Measurements from ENCODE around the gene IL15. TPM values are rescaled to one million over a fixed set of nuclear protein-coding genes. Genes with fewer than 3 reads are reported as not detected.

The IL15 gene
- total RNA-seq, 4 donors from 2014 or later = 0.91 to 5.9 (median 2.6) TPM

DNA sequence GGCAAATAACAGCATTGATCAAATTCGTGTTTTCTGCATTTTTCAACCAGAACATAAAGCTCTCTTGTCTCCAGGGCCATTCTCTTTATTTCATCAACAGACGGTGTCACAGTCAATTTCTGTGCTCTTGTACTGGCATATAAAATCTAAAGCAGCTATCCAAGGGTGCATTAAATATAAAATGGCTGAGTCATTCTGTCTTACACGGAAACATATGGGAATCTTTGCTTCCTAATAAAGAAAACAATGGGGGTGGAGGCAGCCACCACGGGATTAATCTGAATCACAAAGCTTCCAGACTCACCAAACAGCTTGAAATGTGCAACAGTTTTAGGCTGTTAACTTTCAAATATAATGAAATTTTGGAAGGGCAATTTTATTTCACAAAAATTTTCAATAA is 132.6 kb downstream of the IL15 start:
- Histone ChIP-seq H3K27me3 (no peaks in the 10 kb centered on the region), H3K27ac (no peak overlapping the region), H3K9me3 (no peaks in the 10 kb centered on the region), H3K36me3 (no peaks in the 10 kb centered on the region), H3K4me1 (peaks cover 0 to 8% (median 0%) of the 10 kb centered on the region in 3 donors), H3K4me3 (no peak overlapping the region)
- TF ChIP-seq POLR2A (IDR thresholded peaks at IDR 0.05) = no peak
- TF ChIP-seq, protein P1, sequence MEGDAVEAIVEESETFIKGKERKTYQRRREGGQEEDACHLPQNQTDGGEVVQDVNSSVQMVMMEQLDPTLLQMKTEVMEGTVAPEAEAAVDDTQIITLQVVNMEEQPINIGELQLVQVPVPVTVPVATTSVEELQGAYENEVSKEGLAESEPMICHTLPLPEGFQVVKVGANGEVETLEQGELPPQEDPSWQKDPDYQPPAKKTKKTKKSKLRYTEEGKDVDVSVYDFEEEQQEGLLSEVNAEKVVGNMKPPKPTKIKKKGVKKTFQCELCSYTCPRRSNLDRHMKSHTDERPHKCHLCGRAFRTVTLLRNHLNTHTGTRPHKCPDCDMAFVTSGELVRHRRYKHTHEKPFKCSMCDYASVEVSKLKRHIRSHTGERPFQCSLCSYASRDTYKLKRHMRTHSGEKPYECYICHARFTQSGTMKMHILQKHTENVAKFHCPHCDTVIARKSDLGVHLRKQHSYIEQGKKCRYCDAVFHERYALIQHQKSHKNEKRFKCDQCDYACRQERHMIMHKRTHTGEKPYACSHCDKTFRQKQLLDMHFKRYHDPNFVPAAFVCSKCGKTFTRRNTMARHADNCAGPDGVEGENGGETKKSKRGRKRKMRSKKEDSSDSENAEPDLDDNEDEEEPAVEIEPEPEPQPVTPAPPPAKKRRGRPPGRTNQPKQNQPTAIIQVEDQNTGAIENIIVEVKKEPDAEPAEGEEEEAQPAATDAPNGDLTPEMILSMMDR (IDR thresholded peaks at IDR 0.05) = no peak
- WGBS, 2 donors = 25 to 35% methylated on average over 4 of the region's 4 CpGs
- DNase-seq = no peak
- intact Hi-C loops (cut with DNase I) = no loop called here

DNA sequence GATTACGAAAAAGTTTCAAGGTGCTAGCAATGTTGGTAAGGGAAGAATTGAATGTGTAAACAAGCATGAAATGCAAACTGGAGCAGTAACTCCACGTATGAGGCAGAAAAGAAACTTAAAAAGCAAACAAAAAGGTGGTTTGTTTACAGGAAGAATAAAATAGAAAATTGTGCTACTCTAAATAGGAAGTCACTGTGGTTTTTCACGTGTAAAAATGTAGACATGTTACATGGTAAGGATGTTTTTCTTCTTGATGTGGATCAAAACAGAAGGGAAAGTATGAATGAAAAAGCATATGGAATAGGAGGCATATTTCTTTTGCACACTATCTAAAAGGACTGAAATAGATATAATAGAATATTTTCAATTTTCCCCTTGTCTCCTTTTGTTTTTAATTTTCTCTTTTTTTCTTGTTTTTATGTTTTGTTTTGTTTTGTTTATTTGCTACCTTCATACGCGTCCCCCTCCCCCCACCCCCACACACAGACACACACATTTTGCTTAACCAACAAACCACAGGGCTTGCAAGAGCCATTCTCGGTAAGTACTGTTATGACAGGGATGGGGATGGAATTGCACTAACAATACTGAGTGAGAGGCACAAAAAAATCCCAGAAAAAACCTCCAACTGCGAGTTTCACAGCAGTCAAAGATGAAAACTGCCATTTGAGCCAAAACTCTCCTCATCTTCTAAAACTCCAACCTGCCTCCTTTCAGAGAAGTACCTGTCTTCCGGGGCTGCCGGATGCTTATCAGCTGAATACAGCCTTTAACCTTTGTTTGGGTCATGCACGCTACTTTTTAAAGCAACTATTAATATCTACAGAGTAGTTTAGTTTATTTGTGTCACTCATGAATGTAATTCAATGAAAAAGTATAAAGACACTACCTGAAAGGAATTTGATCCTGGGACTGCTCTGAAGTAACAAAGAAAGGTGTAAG is 135.8 kb downstream of the IL15 start:
- intact Hi-C loops (cut with DNase I) = no loop called here
- TF ChIP-seq, protein P1 (IDR thresholded peaks at IDR 0.05) = no peak
- no peak for TF ChIP-seq POLR2A (IDR thresholded peaks at IDR 0.05)
- Histone ChIP-seq H3K4me3 (no peak overlapping the region), H3K27me3 (no peaks in the 10 kb centered on the region), H3K4me1 (peaks cover 0 to 8% (median 0%) of the 10 kb centered on the region in 3 donors), H3K9me3 (no peaks in the 10 kb centered on the region), H3K27ac (no peak overlapping the region), H3K36me3 (no peaks in the 10 kb centered on the region)
- 45 to 55% methylated on average over 10 of the region's 10 CpGs for WGBS, 2 donors
- DNase-seq = no peak

DNA sequence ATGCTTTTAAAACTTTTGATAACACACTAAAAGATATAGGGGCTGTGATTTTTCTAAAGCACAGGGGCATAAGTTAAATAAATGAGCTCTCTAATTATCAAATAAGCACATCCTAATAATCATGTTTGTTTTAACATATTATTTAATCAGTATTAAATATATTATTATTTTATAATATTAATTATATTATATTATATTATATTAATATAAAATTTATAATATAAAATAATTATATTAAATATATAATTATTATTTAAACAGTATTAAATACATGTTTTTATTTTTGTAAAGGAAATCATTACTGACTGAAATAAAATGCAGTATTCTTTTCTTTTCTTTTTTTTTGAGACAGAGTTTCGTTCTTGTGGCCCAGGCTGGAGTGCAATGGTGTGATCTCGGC is 136.5 kb downstream of the IL15 start:
- no peak for TF ChIP-seq POLR2A (IDR thresholded peaks at IDR 0.05)
- TF ChIP-seq, protein P1 (IDR thresholded peaks at IDR 0.05) = no peak
- DNase-seq = no peak
- H3K27me3 ChIP-seq = no peaks in the 10 kb centered on the region
- intact Hi-C loops (cut with DNase I) = no loop called here
- H3K4me3 ChIP-seq = no peak overlapping the region
- no peaks in the 10 kb centered on the region for H3K9me3 ChIP-seq
- peaks cover 0 to 8% (median 0%) of the 10 kb centered on the region in 3 donors for H3K4me1 ChIP-seq
- no peaks in the 10 kb centered on the region for H3K36me3 ChIP-seq
- 90 to 93% methylated on average over 2 of the region's 2 CpGs for WGBS, 2 donors
- H3K27ac ChIP-seq = no peak overlapping the region

DNA sequence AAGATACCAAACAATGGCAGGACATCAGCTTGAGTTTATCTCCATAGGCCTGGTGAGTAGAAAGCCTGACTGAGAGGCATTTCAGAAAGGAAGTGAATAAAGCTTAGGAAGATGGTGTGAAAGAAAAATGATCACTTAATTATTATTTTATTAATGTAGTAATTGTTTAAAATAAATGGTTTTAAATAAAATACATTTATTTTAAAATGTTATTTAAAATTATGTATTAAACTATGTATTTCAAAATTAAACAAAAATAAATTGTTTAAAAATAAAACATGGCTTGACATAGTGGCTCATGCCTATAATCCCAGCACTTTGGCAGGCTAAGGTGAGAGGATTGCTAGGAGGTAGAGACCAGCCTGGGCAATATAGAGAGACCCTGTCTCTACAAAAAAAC is 145.8 kb downstream of the IL15 start:
- TF ChIP-seq, protein P1 (IDR thresholded peaks at IDR 0.05) = no peak
- TF ChIP-seq POLR2A (IDR thresholded peaks at IDR 0.05) = no peak
- Histone ChIP-seq H3K4me1 (no peaks in the 10 kb centered on the region), H3K27me3 (no peaks in the 10 kb centered on the region), H3K27ac (no peak overlapping the region), H3K4me3 (no peak overlapping the region), H3K9me3 (no peaks in the 10 kb centered on the region), H3K36me3 (no peaks in the 10 kb centered on the region)
- no peak for DNase-seq
- intact Hi-C loops (cut with DNase I) = no loop called here

All from esophagus squamous epithelium (tissue), 5 donors.